Measurements from ENCODE around the gene C10orf90. TPM values are rescaled to one million over a fixed set of nuclear protein-coding genes. Genes with fewer than 3 reads are reported as not detected.

Gene C10orf90
- total and polyA plus RNA-seq, 9 donors: not detected

DNA sequence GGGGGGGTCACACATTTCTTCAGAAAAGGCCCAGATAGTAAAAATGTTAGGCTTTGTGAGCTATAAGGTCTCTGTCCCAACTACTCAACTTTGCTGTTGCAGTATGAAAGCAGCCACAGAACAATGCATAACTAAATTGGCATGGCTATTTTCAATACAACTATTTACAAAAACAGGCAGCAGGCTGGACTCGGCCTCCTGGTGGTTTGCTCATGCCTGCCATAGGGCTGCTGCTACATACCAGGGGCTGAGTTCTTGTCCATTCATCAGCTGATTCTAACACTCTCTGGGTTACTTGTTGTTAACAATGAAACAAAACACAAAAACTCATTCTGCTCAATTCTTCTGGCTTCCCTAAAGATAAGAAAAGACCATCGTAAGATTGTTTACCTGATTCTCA lies 172.8 kb downstream of the C10orf90 start:
- Histone ChIP-seq H3K9me3 (no peaks in the 10 kb centered on the region), H3K27me3 (no peaks in the 10 kb centered on the region), H3K4me1 (ENCODE audit: insufficient read depth) (no peaks in the 10 kb centered on the region), H3K36me3 (no peaks in the 10 kb centered on the region), H3K4me3 (no peak overlapping the region), H3K27ac (no peak overlapping the region)
- no peak for DNase-seq
- intact Hi-C loops (cut with DNase I): no loop called here
- no peak for TF ChIP-seq CTCF (IDR thresholded peaks at IDR 0.05)
- no peak for TF ChIP-seq EP300 (IDR thresholded peaks at IDR 0.05)
- no peak for TF ChIP-seq POLR2A (IDR thresholded peaks at IDR 0.05)
- WGBS, 3 donors: 83 to 92% (median 88%) methylated on average over 2 of the region's 2 CpGs

GRCh38 chr10:126496771-126497545 lies 173.5 kb downstream of the C10orf90 start:
- Histone ChIP-seq H3K9me3 (no peaks in the 10 kb centered on the region), H3K27ac (no peak overlapping the region), H3K27me3 (no peaks in the 10 kb centered on the region), H3K4me3 (no peak overlapping the region), H3K4me1 (ENCODE audit: insufficient read depth) (no peaks in the 10 kb centered on the region), H3K36me3 (no peaks in the 10 kb centered on the region)
- intact Hi-C loops (cut with DNase I): no loop called here
- no peak for DNase-seq
- TF ChIP-seq CTCF (IDR thresholded peaks at IDR 0.05) (no peak), POLR2A (IDR thresholded peaks at IDR 0.05) (no peak), EP300 (IDR thresholded peaks at IDR 0.05) (no peak)
- 88 to 91% (median 89%) methylated on average over 16 of the region's 16 CpGs for WGBS, 3 donors

DNA sequence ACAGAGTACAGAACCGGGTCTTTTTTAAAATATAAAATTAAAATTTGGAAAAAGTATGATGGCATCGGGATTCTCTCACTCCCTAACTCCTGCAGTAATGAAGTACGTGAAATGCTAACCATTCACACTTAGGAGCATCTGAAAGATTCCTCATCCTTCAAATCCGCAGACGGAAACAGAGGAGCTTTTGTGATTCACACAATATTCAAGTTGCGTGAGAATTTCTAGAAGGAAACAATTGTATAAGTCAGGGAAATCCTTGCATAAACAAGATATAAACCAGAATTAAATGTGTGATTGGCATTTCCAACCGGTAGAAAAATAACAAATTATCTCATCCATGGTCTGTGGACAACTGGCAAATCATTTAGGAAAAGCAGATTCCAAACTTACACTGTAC lies 179.0 kb downstream of the C10orf90 start:
- 77 to 82% (median 77%) methylated on average over 7 of the region's 7 CpGs for WGBS, 3 donors
- Histone ChIP-seq H3K4me1 (ENCODE audit: insufficient read depth) (no peaks in the 10 kb centered on the region), H3K36me3 (no peaks in the 10 kb centered on the region), H3K27ac (no peak overlapping the region), H3K27me3 (no peaks in the 10 kb centered on the region), H3K9me3 (no peaks in the 10 kb centered on the region), H3K4me3 (no peak overlapping the region)
- intact Hi-C loops (cut with DNase I): no loop called here
- TF ChIP-seq CTCF (IDR thresholded peaks at IDR 0.05) (no peak), POLR2A (IDR thresholded peaks at IDR 0.05) (no peak)
- DNase-seq: no peak

DNA sequence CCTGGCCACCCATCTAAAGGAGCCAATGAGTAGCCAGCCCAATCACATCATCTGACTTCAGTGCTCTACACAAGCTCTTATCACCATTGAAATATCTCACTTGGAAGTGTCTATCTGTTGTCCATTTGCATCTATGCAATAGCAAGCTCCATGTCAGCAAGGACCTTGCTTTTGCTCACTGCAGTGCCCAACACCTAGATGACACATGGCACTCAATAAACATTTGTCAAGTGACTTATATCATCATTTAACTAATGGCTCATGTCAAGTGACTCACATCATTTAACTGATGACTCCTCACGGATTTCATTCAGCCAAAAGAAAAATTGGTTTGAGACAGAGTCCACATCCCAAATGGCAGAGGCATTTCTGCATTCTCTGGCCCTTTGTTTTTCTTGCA lies 189.3 kb downstream of the C10orf90 start:
- DNase-seq: no peak
- Histone ChIP-seq H3K36me3 (no peaks in the 10 kb centered on the region), H3K4me3 (no peak overlapping the region), H3K27ac (no peak overlapping the region), H3K9me3 (no peaks in the 10 kb centered on the region), H3K4me1 (ENCODE audit: insufficient read depth) (no peaks in the 10 kb centered on the region), H3K27me3 (no peaks in the 10 kb centered on the region)
- intact Hi-C loops (cut with DNase I): no loop called here
- TF ChIP-seq CTCF (IDR thresholded peaks at IDR 0.05): no peak
- TF ChIP-seq POLR2A (IDR thresholded peaks at IDR 0.05): no peak
- no peak for TF ChIP-seq EP300 (IDR thresholded peaks at IDR 0.05)
- 75 to 92% (median 82%) methylated on average over 1 of the region's 1 CpG for WGBS, 3 donors

All from ovary (tissue), 9 donors.